ENCODE measurements around the gene SYNE2.

Gene SYNE2

DNA sequence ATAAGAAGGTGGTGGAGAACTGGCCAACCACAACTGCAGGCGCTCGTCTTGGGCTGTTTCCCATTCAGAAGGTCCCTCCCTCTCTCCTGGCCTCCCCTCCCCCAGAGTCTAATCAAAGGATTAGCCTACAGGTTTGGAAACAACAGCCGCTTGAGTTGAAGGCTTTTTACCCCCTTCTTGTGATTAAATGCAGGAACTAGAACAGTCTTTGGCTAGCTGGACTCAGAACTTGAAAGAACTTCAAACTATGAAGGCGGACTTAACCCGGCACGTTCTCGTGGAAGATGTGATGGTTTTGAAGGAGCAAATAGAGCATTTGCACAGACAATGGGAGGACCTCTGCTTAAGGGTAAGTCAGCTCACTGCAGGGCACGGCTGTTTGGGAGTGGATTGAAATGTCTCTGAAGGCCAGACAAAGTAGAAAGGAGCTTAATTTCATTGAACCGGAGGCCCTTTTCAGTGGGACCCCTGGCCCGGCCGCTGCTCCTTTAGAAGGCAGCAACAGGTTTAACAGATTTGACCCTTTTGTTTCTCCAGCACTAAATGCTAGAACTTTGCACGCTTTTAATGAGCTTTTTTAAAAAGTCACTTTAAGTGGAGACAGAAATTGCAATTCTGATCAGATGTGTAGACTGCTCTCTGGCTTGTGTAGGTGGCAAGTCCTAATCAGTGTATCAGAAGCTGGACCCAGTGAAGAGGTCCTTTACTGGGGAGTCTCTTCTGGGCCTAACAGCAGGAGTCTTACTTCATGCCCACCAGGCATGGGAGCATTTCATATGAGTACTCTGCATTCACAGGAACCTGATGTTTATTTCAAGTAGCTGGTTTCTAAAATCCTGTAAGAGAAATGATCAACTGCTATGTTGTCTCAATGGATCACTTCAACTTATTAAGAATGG, 333.7 kb downstream of the SYNE2 start:
- H3K36me3 ChIP-seq: peaks cover 3% of the 10 kb centered on the region; the same call in 1 of the 2 replicates
- no peak for DNase-seq
- no peak overlapping the region for H3K4me3 ChIP-seq (ENCODE audit: low read depth, low read length)
- H3K27me3 ChIP-seq: no peaks in the 10 kb centered on the region
- no peaks in the 10 kb centered on the region for H3K4me1 ChIP-seq
- H3K9me3 ChIP-seq: no peaks in the 10 kb centered on the region
- TF ChIP-seq, protein P1, sequence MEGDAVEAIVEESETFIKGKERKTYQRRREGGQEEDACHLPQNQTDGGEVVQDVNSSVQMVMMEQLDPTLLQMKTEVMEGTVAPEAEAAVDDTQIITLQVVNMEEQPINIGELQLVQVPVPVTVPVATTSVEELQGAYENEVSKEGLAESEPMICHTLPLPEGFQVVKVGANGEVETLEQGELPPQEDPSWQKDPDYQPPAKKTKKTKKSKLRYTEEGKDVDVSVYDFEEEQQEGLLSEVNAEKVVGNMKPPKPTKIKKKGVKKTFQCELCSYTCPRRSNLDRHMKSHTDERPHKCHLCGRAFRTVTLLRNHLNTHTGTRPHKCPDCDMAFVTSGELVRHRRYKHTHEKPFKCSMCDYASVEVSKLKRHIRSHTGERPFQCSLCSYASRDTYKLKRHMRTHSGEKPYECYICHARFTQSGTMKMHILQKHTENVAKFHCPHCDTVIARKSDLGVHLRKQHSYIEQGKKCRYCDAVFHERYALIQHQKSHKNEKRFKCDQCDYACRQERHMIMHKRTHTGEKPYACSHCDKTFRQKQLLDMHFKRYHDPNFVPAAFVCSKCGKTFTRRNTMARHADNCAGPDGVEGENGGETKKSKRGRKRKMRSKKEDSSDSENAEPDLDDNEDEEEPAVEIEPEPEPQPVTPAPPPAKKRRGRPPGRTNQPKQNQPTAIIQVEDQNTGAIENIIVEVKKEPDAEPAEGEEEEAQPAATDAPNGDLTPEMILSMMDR (IDR thresholded peaks at IDR 0.05; ENCODE audit: low read depth, low read length): no peak

DNA sequence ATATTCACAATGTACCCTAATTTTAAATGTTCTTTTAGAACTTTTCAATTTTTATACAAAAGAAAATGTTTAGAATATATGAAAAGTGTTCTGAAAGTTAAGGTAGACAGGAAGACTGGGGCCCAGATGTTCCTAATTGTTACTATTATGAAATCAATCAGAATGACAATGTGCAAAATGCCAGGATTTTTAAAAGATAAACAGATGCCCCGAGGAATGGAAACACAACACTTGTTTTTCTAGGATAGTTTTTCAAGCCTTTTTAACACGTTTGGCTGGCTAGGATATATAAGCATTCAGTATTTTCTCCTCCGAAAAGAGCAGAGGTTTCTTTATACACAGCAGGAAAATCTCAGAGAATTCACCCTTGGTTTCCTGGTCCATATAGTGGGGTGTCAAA, 334.5 kb downstream of the SYNE2 start:
- no peaks in the 10 kb centered on the region for H3K27me3 ChIP-seq
- DNase-seq: no peak
- TF ChIP-seq, protein P1 (IDR thresholded peaks at IDR 0.05; ENCODE audit: low read depth, low read length): no peak
- no peak overlapping the region for H3K4me3 ChIP-seq (ENCODE audit: low read depth, low read length)
- no peaks in the 10 kb centered on the region for H3K4me1 ChIP-seq
- H3K9me3 ChIP-seq: no peaks in the 10 kb centered on the region; the same call in 1 of the 2 replicates
- H3K36me3 ChIP-seq: peaks cover 3% of the 10 kb centered on the region; the same call in 1 of the 2 replicates

DNA sequence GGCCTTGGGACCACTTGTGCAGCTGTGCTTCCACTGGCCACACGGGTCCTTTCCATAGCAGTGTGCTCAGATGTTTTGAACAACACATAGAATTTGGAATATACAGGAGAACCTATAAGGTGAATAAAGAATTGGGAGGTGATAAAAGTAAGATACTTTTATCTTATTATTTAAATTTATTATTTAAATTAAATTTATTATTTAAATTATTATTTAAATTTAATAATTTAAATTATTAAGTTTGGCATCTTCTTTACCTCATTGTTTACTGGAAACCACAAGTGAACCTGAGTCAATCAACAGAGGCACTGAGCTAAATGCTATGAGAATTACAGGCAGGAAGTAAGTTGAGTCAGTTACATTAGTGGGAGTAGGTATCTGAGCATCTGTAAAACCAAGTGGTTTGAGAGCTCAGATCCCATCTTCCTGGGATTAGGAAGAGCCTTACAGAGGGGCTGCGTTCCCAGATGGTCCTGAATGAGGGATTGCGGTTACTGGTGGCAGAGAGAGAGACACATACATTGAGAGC, 338.2 kb downstream of the SYNE2 start:
- no peaks in the 10 kb centered on the region for H3K4me1 ChIP-seq
- H3K27me3 ChIP-seq: no peaks in the 10 kb centered on the region
- TF ChIP-seq, protein P1 (IDR thresholded peaks at IDR 0.05; ENCODE audit: low read depth, low read length): no peak
- no peak for DNase-seq
- no peaks in the 10 kb centered on the region; the same call in 1 of the 2 replicates for H3K9me3 ChIP-seq
- peaks cover 3% of the 10 kb centered on the region; the same call in 1 of the 2 replicates for H3K36me3 ChIP-seq
- no peak overlapping the region for H3K4me3 ChIP-seq (ENCODE audit: low read depth, low read length)

DNA sequence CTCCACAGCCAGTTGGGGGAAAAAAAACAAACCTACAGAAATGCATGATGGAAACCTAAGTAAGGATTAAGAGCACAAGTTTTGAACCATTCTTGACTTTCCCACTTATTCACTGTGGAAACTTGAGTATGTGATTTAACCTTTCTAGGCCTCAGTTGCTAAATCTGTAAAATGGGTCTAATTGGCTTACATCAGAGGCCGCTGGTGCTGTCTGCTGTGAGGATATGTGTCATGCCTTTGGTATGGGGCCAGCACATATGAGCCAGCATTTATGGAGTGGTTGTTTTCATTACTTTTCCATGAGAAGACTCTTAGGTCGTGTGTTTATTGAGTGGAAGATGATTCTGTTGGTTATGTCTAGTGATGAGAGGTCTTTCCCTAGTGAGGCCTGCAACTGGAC, 339.0 kb downstream of the SYNE2 start:
- DNase-seq: no peak
- Histone ChIP-seq H3K4me1 (no peaks in the 10 kb centered on the region), H3K9me3 (no peaks in the 10 kb centered on the region; the same call in 1 of the 2 replicates), H3K27me3 (no peaks in the 10 kb centered on the region), H3K36me3 (peaks cover 3% of the 10 kb centered on the region; the same call in 1 of the 2 replicates), H3K4me3 (ENCODE audit: low read depth, low read length) (no peak overlapping the region)
- TF ChIP-seq, protein P1 (IDR thresholded peaks at IDR 0.05; ENCODE audit: low read depth, low read length): no peak

DNA sequence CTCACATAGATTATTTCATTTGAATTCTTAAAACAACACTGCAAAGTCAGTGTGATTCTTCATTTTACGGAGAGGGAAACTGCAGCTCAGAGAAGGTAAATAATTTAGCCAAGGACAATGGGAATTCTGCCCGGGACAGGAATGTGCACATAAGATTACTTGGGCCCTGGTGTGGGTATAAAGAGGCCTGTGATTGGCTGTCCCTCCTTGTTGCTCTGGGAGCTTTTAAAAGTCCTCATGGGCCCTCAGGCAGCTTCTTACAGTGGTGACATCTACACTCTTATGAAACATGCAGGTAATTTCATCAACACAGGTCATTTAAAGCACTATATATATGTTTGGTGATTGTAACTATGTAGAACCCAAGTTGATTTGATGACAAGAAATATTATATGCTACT, 341.0 kb downstream of the SYNE2 start:
- no peaks in the 10 kb centered on the region for H3K27me3 ChIP-seq
- no peak overlapping the region for H3K4me3 ChIP-seq (ENCODE audit: low read depth, low read length)
- H3K9me3 ChIP-seq: no peaks in the 10 kb centered on the region; the same call in 1 of the 2 replicates
- H3K4me1 ChIP-seq: no peaks in the 10 kb centered on the region
- H3K36me3 ChIP-seq: no peaks in the 10 kb centered on the region; the same call in 1 of the 2 replicates
- DNase-seq: no peak
- TF ChIP-seq, protein P1 (IDR thresholded peaks at IDR 0.05; ENCODE audit: low read depth, low read length): no peak

DNA sequence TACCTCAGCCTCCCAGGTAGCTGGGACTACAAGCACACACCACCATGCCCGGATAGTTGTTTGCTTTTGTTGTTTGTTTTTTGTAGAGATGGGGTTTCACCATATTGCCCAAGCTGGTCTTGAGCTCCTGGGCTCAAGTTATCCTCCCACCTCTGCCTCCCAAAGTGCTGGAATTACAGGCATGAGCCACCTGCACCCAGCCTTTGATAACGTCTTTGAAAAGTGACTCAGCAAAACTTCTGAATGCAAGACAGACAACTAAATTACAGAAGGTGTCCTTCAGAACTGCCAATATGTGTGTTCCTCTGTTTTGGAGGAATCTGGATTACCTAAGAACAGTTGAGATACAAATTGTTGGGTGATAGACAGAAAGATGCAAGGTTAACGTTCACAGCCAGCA, 341.6 kb downstream of the SYNE2 start:
- no peaks in the 10 kb centered on the region; the same call in 1 of the 2 replicates for H3K9me3 ChIP-seq
- no peak overlapping the region for H3K4me3 ChIP-seq (ENCODE audit: low read depth, low read length)
- TF ChIP-seq, protein P1 (IDR thresholded peaks at IDR 0.05; ENCODE audit: low read depth, low read length): no peak
- no peaks in the 10 kb centered on the region for H3K27me3 ChIP-seq
- DNase-seq: no peak
- H3K36me3 ChIP-seq: no peaks in the 10 kb centered on the region; the same call in 1 of the 2 replicates
- H3K4me1 ChIP-seq: no peaks in the 10 kb centered on the region
